Fibroblast of lung (primary cell): ENCODE results near the gene RNGTT. TPM values are rescaled to one million over a fixed set of nuclear protein-coding genes. Genes with fewer than 3 reads are reported as not detected.

Experiments used
- DNase-seq, 2 donors: peaks; one replicate each; pipeline versions ENCODE4 v3.0.0 to v3.0.0-alpha.2; 2010; ENCODE audit warnings: low read depth in 2 of 2
- H2AFZ ChIP-seq: 2 replicates; pipeline ENCODE4 v1.5.1; 2012; ENCODE audit warnings: low read length, control low read depth, inconsistent platforms
- H3K27ac ChIP-seq: 2 replicates; pipeline ENCODE4 v1.5.1; 2011; ENCODE audit warnings: low read length, control low read depth; ENCODE audit not compliant: insufficient read depth
- H3K27me3 ChIP-seq: 2 replicates; pipeline ENCODE4 v1.5.1; 2011; ENCODE audit warnings: mild to moderate bottlenecking, low read length; ENCODE audit not compliant: control insufficient read depth, insufficient read depth
- H3K36me3 ChIP-seq: 2 replicates; pipeline ENCODE4 v1.5.1; 2011; ENCODE audit warnings: low read length; ENCODE audit not compliant: control insufficient read depth, insufficient read depth
- H3K4me1 ChIP-seq: 2 replicates; pipeline ENCODE4 v1.5.1; 2011; ENCODE audit warnings: low read length; ENCODE audit not compliant: control insufficient read depth, insufficient read depth; ENCODE audit errors: extremely low read depth
- H3K4me2 ChIP-seq: 2 replicates; pipeline ENCODE4 v1.5.1; 2011; ENCODE audit warnings: low read length, control low read depth; ENCODE audit not compliant: insufficient read depth; ENCODE audit errors: extremely low read depth
- H3K4me3 ChIP-seq, 4 experiments: fragments of 200-600 bp in 1 of 4; sonication (generic) in 1 of 4; replicated peaks in 1 of 4; 2 replicates each; pipeline ENCODE4 v1.5.1; 2011 to 2016; ENCODE audit warnings: low read length in 4 of 4, low read depth in 3 of 4, mild to moderate bottlenecking in 3 of 4, control low read depth in 2 of 4, inconsistent platforms in 1 of 4, mixed read lengths in 1 of 4; ENCODE audit not compliant: insufficient read depth in 1 of 4; ENCODE audit errors: control extremely low read depth in 1 of 4
- H3K79me2 ChIP-seq: 2 replicates; pipeline ENCODE4 v1.5.1; 2012; ENCODE audit warnings: mild to moderate bottlenecking, low read length, inconsistent platforms; ENCODE audit not compliant: control insufficient read depth, insufficient read depth
- H3K9ac ChIP-seq: 2 replicates; pipeline ENCODE4 v1.5.1; 2011; ENCODE audit warnings: mild to moderate bottlenecking, low read length, control low read depth; ENCODE audit not compliant: insufficient read depth
- H3K9me3 ChIP-seq: 2 replicates; pipeline ENCODE4 v1.5.1; 2012; ENCODE audit warnings: low read depth, low read length; ENCODE audit not compliant: control insufficient read depth, insufficient read depth
- H4K20me1 ChIP-seq: 2 replicates; pipeline ENCODE4 v1.5.1; 2011; ENCODE audit warnings: low read length; ENCODE audit not compliant: control insufficient read depth, insufficient read depth; ENCODE audit errors: extremely low read depth
- EZH2 ChIP-seq: IDR thresholded peaks from 2 replicates; pipeline ENCODE4 v1.5.1; 2012; ENCODE audit warnings: low read length, control low read depth, mild to moderate bottlenecking; ENCODE audit errors: missing control alignments
- polyA plus RNA-seq, 2 donors: library from polyadenylated mRNA; depleted of rRNA in 1 of 2; stranded (reverse) in 1 of 2; unstranded in 1 of 2; fragments of >200 nt; gene quantifications; 2 replicates each; pipeline ENCODE4 v1.2.1, GENCODE V29; 2011 to 2012; ENCODE audit warnings: missing spikeins in 1 of 2
- total RNA-seq: library from RNA; depleted of rRNA; stranded (reverse); fragments of >200 nt; gene quantifications from 2 replicates; pipeline ENCODE4 v1.2.1, GENCODE V29; 2014
- TF ChIP-seq, protein P1 (sequence below), 2 donors: IDR thresholded peaks in 1 of 2; conservative IDR thresholded peaks in 1 of 2; 1 replicate in 1 of 2; 2 replicates in 1 of 2; pipeline ENCODE4 v1.5.1; 2011 to 2012; ENCODE audit warnings: low read length in 2 of 2, control low read depth in 1 of 2, inconsistent platforms in 1 of 2, low read depth in 1 of 2, mild to moderate bottlenecking in 1 of 2

The RNGTT gene
- total and polyA plus RNA-seq, 2 donors (not counting 1 experiment from before 2014, with no cell fraction given) = 10.7 to 12.7 TPM

- no peaks in the 10 kb centered on the region for H3K79me2 ChIP-seq
- no peak overlapping the region for H3K27ac ChIP-seq
- no peaks in the 10 kb centered on the region for H4K20me1 ChIP-seq
- no peak overlapping the region for H3K4me2 ChIP-seq
- H2AFZ ChIP-seq = no peak overlapping the region
- no peaks in the 10 kb centered on the region for H3K27me3 ChIP-seq
- H3K4me1 ChIP-seq = no peaks in the 10 kb centered on the region
- DNase-seq = no peak
- H3K36me3 ChIP-seq = no peaks in the 10 kb centered on the region
- TF ChIP-seq EZH2 = no peak
- no peak overlapping the region for H3K9ac ChIP-seq
- no peak overlapping the region for H3K4me3 ChIP-seq
- H3K9me3 ChIP-seq = no peaks in the 10 kb centered on the region
Observed at GRCh38 chr6:88637761-88638545, 325.5 kb downstream of the RNGTT start.

GRCh38 chr6:88636871-88637270, 326.5 kb downstream of the RNGTT start:
- Histone ChIP-seq H3K9ac (no peak overlapping the region), H3K36me3 (no peaks in the 10 kb centered on the region), H3K79me2 (no peaks in the 10 kb centered on the region), H3K9me3 (no peaks in the 10 kb centered on the region), H3K4me3 (no peak overlapping the region), H2AFZ (no peak overlapping the region), H4K20me1 (no peaks in the 10 kb centered on the region), H3K27ac (no peak overlapping the region), H3K4me2 (no peak overlapping the region), H3K4me1 (no peaks in the 10 kb centered on the region), H3K27me3 (no peaks in the 10 kb centered on the region)
- DNase-seq = no peak
- TF ChIP-seq, protein P1, sequence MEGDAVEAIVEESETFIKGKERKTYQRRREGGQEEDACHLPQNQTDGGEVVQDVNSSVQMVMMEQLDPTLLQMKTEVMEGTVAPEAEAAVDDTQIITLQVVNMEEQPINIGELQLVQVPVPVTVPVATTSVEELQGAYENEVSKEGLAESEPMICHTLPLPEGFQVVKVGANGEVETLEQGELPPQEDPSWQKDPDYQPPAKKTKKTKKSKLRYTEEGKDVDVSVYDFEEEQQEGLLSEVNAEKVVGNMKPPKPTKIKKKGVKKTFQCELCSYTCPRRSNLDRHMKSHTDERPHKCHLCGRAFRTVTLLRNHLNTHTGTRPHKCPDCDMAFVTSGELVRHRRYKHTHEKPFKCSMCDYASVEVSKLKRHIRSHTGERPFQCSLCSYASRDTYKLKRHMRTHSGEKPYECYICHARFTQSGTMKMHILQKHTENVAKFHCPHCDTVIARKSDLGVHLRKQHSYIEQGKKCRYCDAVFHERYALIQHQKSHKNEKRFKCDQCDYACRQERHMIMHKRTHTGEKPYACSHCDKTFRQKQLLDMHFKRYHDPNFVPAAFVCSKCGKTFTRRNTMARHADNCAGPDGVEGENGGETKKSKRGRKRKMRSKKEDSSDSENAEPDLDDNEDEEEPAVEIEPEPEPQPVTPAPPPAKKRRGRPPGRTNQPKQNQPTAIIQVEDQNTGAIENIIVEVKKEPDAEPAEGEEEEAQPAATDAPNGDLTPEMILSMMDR (conservative IDR thresholded peaks at IDR 0.05 in 1 of 2, IDR thresholded peaks at IDR 0.05 in 1 of 2; ENCODE audit: low read depth in 1 of 2, low read length in 2 of 2) = no peak
- no peak for TF ChIP-seq EZH2

DNA sequence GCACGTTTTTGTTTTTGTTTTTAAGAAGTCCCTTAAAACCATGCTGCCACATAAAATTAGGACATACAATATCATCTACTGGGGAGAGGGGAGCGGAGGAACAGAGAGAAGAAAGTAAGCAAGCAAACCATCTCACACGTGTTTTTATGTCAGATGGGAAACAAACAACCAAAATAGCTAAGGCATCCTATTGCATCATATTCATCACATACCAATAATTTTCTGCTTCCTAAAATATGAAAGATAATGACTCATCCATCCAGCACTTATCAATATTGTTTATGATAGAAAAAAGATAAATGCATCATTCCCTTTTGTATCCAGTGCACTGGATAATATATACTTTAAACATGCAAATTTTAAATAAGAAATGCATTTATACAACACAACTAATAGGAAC, 329.6 kb downstream of the RNGTT start:
- no peaks in the 10 kb centered on the region for H3K4me1 ChIP-seq
- no peaks in the 10 kb centered on the region for H3K79me2 ChIP-seq
- no peak overlapping the region for H2AFZ ChIP-seq
- no peak for DNase-seq
- no peaks in the 10 kb centered on the region for H3K9me3 ChIP-seq
- no peaks in the 10 kb centered on the region for H4K20me1 ChIP-seq
- no peaks in the 10 kb centered on the region for H3K36me3 ChIP-seq
- H3K9ac ChIP-seq = no peak overlapping the region
- TF ChIP-seq EZH2 = no peak
- TF ChIP-seq, protein P1 (conservative IDR thresholded peaks at IDR 0.05 in 1 of 2, IDR thresholded peaks at IDR 0.05 in 1 of 2; ENCODE audit: low read depth in 1 of 2, low read length in 2 of 2) = no peak
- no peak overlapping the region for H3K27ac ChIP-seq
- no peak overlapping the region for H3K4me3 ChIP-seq
- no peaks in the 10 kb centered on the region for H3K27me3 ChIP-seq
- H3K4me2 ChIP-seq = no peak overlapping the region
